ENCODE measurements around the gene RP2.

Gene RP2

DNA sequence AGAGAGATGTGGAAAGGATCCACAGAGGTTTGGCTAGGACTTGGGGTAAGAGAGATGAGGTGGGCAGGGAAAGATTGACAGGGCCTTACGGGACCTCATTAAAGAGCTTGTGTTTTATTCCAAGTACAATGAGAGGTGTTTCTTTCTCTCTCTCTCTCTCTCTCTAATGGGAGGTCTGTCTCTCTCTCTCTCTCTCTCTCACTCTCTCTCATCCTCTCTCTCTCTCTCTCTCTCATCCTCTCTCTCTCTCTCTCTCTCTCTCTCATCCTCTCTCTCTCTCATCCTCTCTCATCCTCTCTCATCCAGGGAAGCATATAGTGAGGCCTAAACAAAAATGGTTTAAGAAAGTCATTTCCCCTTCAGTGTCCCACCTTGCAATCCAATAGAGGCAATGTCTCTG is 80.8 kb downstream of the RP2 start:
- TF ChIP-seq, protein P1, sequence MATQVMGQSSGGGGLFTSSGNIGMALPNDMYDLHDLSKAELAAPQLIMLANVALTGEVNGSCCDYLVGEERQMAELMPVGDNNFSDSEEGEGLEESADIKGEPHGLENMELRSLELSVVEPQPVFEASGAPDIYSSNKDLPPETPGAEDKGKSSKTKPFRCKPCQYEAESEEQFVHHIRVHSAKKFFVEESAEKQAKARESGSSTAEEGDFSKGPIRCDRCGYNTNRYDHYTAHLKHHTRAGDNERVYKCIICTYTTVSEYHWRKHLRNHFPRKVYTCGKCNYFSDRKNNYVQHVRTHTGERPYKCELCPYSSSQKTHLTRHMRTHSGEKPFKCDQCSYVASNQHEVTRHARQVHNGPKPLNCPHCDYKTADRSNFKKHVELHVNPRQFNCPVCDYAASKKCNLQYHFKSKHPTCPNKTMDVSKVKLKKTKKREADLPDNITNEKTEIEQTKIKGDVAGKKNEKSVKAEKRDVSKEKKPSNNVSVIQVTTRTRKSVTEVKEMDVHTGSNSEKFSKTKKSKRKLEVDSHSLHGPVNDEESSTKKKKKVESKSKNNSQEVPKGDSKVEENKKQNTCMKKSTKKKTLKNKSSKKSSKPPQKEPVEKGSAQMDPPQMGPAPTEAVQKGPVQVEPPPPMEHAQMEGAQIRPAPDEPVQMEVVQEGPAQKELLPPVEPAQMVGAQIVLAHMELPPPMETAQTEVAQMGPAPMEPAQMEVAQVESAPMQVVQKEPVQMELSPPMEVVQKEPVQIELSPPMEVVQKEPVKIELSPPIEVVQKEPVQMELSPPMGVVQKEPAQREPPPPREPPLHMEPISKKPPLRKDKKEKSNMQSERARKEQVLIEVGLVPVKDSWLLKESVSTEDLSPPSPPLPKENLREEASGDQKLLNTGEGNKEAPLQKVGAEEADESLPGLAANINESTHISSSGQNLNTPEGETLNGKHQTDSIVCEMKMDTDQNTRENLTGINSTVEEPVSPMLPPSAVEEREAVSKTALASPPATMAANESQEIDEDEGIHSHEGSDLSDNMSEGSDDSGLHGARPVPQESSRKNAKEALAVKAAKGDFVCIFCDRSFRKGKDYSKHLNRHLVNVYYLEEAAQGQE (IDR thresholded peaks at IDR 0.05; ENCODE audit: low read depth): no peak
- TF ChIP-seq, protein P2, sequence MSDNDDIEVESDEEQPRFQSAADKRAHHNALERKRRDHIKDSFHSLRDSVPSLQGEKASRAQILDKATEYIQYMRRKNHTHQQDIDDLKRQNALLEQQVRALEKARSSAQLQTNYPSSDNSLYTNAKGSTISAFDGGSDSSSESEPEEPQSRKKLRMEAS (IDR thresholded peaks at IDR 0.05): no peak
- TF ChIP-seq CEBPB (IDR thresholded peaks at IDR 0.05) (no peak), NFIC (IDR thresholded peaks at IDR 0.05) (no peak), CREB1 (IDR thresholded peaks at IDR 0.05; ENCODE audit: low read depth) (no peak), EGR1 (IDR thresholded peaks at IDR 0.05) (no peak), TAF1 (IDR thresholded peaks at IDR 0.05; ENCODE audit: low read depth) (no peak), EP300 (IDR thresholded peaks at IDR 0.05; ENCODE audit: borderline replicate concordance) (no peak)

DNA sequence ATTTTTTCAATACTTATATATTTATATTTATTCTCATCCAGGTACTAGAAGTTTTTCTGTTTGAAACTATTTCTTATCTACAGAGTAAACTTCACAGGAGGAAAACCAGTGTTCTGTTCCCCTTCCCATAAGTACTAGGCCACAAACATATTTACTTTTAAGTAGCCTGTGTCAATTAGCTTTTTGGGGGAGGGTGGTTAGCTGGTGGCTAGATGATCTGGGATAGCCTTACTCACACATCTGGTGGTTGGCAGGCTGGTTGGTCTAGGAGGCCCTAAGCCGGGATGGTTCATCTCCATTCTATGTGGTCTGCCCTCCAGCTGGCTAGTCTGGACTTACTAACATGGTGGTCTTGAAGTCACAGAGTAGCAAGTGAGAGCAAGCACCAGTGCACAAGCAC is 81.6 kb downstream of the RP2 start:
- TF ChIP-seq RAD21 (IDR thresholded peaks at IDR 0.05; ENCODE audit: low read depth) (no peak), NFIC (IDR thresholded peaks at IDR 0.05) (no peak), TCF12 (IDR thresholded peaks at IDR 0.05; ENCODE audit: low read depth) (no peak)
- TF ChIP-seq, protein P2 (IDR thresholded peaks at IDR 0.05): no peak

DNA sequence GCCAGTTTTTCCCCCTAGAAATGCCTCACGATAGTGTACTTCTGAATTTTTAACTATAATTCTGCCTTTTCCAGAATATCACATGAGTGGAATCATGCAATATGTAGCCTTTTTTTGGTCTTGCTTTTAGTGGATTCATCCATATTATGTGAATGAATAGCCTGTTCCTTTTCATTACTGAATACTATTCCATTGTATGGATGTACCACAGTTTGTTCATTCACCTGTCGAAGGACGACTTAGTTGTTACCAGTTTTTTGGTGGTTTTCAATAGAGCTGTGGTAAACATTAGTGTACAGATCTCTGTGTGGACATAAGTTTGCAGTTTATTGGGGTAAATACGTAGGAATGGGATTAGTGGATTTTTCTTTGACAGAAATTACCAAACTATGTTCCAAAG is 83.4 kb downstream of the RP2 start:
- TF ChIP-seq YY1 (IDR thresholded peaks at IDR 0.05; ENCODE audit: low read depth): no peak
- no peak for TF ChIP-seq CREB1 (IDR thresholded peaks at IDR 0.05; ENCODE audit: low read depth)
- TF ChIP-seq, protein P2 (IDR thresholded peaks at IDR 0.05): no peak
- no peak for TF ChIP-seq EP300 (IDR thresholded peaks at IDR 0.05; ENCODE audit: borderline replicate concordance)
- no peak for TF ChIP-seq RAD21 (IDR thresholded peaks at IDR 0.05; ENCODE audit: low read depth)
- no peak for TF ChIP-seq TCF12 (IDR thresholded peaks at IDR 0.05; ENCODE audit: low read depth)
- no peak for TF ChIP-seq USF1 (IDR thresholded peaks at IDR 0.05)
- TF ChIP-seq, protein P1 (IDR thresholded peaks at IDR 0.05; ENCODE audit: low read depth): no peak
- no peak for TF ChIP-seq EGR1 (IDR thresholded peaks at IDR 0.05)
- TF ChIP-seq ZBTB7A (IDR thresholded peaks at IDR 0.05; ENCODE audit: low read depth): no peak
- TF ChIP-seq TAF1 (IDR thresholded peaks at IDR 0.05; ENCODE audit: low read depth): no peak
- TF ChIP-seq CEBPB (IDR thresholded peaks at IDR 0.05): no peak
- TF ChIP-seq NFIC (IDR thresholded peaks at IDR 0.05): no peak
- no peak for TF ChIP-seq TEAD4 (IDR thresholded peaks at IDR 0.05)
- TF ChIP-seq FOXM1 (IDR thresholded peaks at IDR 0.05; ENCODE audit: borderline replicate concordance, low read depth): no peak

GRCh38 chrX:46922611-46923010 is 85.8 kb downstream of the RP2 start:
- TF ChIP-seq EGR1 (IDR thresholded peaks at IDR 0.05): no peak
- TF ChIP-seq CREB1 (IDR thresholded peaks at IDR 0.05; ENCODE audit: low read depth): no peak
- TF ChIP-seq USF1 (IDR thresholded peaks at IDR 0.05): no peak

DNA sequence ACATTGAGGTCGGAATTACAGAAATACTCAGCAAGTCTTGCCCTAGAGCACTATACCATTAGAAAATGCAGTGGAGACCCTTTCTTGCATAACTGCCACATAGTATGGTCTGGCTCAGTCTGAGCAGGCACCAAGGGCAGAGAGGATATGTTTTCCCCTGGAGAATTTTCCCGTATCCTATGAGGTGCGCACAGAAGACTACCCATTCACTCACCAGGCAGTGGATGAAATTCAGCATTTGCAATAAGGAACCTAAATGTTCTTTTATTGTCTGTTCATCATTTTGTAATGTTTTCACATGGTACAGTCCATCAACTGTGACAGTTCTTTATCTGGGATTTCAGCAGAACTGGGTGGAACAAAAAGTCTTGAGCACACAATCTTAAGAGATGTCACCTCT is 90.9 kb downstream of the RP2 start:
- TF ChIP-seq, protein P2 (IDR thresholded peaks at IDR 0.05): no peak
- TF ChIP-seq, protein P1 (IDR thresholded peaks at IDR 0.05; ENCODE audit: low read depth): no peak
- TF ChIP-seq TCF12 (IDR thresholded peaks at IDR 0.05; ENCODE audit: low read depth): no peak
- no peak for TF ChIP-seq EGR1 (IDR thresholded peaks at IDR 0.05)
- no peak for TF ChIP-seq TAF1 (IDR thresholded peaks at IDR 0.05; ENCODE audit: low read depth)
- TF ChIP-seq ZBTB7A (IDR thresholded peaks at IDR 0.05; ENCODE audit: low read depth): no peak
- TF ChIP-seq USF1 (IDR thresholded peaks at IDR 0.05): no peak
